GM18951 (cell line): Measurements from ENCODE around the gene MUC5AC.
"Not testable (repeated sequence)": the region's sequence is repeated elsewhere in the genome, so short reads cannot be mapped to it uniquely, and the experiment has no call there.

Experiments used
- POLR2A ChIP-seq: IDR thresholded peaks from 4 replicates; pipeline ENCODE4 v1.6.1; 2011; ENCODE audit warnings: mild to moderate bottlenecking; ENCODE audit not compliant: insufficient read length, insufficient read depth; ENCODE audit errors: extremely low read depth
- in situ Hi-C: fragments of 300-500 bp; cut with MboI; formaldehyde crosslinking; loops from one replicate; pipeline ENCODE4 v1.12.0; 2022; ENCODE audit warnings: low sequenced_read_pairs, mixed read lengths, inconsistent platforms; ENCODE audit not compliant: unreplicated experiment

MUC5AC gene

GRCh38 chr11:1158681-1159487 is 1.1 kb downstream of the MUC5AC start:
- in situ Hi-C loops = no loop called here
- no peak for TF ChIP-seq POLR2A

DNA sequence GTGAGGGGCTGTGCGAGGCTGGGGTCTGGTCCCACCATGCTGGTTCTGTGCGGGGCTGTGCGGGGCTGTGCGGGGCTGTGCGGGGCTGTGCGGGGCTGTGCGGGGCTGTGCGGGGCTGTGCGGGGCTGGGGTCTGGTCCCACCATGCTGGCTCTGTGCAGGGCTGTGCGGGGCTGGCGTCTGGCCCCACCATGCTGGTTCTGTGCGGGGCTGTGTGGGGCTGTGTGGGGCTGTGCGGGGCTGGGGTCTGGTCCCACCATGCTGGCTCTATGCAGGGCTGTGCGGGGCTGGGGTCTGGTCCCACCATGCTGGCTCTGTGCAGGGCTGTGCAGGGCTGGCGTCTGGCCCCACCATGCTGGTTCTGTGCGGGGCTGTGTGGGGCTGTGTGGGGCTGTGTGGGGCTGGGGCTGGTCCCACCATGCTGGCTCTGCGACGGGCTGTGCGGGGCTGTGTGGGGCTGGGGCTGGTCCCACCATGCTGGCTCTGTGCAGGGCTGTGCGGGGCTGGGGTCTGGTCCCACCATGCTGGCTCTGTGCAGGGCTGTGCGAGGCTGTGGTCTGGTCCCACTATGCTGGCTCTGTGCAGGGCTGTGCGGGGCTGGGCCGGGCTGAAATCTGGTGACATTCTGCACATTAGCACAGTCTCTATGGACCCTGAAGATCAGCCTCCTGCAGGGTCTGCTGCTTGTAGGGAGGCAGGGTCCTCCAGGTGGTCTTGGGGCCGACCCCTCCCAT is 1.9 kb downstream of the MUC5AC start:
- in situ Hi-C loops = not testable (repeated sequence)

DNA sequence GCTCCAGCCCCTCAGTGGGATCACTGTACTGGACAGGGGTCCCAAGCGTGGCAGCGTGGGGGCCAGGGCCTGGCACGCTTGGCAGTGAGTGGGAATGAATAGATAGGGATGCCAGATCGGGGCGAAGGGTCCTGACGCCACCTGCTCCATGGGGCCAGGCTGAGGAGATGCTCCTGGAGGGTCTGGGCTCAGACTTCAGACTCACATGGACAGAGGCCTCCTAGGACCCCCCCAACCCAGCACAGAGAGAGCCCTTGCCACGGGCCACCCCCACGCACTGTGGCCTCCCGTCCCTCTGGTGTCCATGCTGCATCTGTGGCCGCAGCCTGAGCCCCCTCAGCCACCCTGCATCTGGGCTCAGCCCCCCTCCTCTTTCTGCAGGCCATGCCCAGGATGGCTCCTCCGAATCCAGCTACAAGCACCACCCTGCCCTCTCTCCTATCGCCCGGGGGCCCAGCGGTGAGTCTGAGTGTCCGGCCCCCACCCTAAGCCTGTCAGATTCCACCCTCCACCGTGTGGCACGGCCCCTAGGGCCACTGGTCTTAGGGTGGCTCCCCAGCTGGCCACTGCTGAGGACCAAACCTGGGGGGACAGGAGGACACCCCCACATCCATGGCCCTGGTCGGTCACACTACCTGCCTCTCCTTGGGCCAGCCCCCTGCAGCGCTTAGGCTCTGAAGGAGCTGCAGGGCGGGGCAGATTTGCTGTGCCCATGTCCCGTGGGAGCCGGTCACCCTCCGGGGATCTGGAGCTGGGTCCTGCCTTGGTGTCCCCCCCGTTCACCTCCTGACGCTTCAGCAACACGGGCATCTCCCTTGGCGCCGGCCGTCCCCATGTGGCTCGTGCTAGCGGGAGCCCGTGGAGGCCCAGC is 2.7 kb downstream of the MUC5AC start:
- TF ChIP-seq POLR2A = no peak

GRCh38 chr11:1161410-1162137 is 3.8 kb downstream of the MUC5AC start:
- TF ChIP-seq POLR2A = no peak
- in situ Hi-C loops = no loop called here

More for the DNA sequence above, 2.7 kb downstream of the MUC5AC start:
- in situ Hi-C loops = no loop called here

- in situ Hi-C loops = no loop called here
- TF ChIP-seq POLR2A = no peak
Observed at GRCh38 chr11:1162138-1162475, 4.4 kb downstream of the MUC5AC start.

GRCh38 chr11:1162491-1163311 is 4.9 kb downstream of the MUC5AC start:
- in situ Hi-C loops = no loop called here

GRCh38 chr11:1163321-1163910 is 5.7 kb downstream of the MUC5AC start:
- TF ChIP-seq POLR2A = no peak
- in situ Hi-C loops = no loop called here

More at GRCh38 chr11:1162491-1163311, 4.9 kb downstream of the MUC5AC start:
- TF ChIP-seq POLR2A = no peak

- no peak for TF ChIP-seq POLR2A
- in situ Hi-C loops = no loop called here
Observed at GRCh38 chr11:1163911-1164735, 6.4 kb downstream of the MUC5AC start.

- in situ Hi-C loops = not testable (repeated sequence)
Observed at GRCh38 chr11:1164779-1165255, 7.1 kb downstream of the MUC5AC start.

DNA sequence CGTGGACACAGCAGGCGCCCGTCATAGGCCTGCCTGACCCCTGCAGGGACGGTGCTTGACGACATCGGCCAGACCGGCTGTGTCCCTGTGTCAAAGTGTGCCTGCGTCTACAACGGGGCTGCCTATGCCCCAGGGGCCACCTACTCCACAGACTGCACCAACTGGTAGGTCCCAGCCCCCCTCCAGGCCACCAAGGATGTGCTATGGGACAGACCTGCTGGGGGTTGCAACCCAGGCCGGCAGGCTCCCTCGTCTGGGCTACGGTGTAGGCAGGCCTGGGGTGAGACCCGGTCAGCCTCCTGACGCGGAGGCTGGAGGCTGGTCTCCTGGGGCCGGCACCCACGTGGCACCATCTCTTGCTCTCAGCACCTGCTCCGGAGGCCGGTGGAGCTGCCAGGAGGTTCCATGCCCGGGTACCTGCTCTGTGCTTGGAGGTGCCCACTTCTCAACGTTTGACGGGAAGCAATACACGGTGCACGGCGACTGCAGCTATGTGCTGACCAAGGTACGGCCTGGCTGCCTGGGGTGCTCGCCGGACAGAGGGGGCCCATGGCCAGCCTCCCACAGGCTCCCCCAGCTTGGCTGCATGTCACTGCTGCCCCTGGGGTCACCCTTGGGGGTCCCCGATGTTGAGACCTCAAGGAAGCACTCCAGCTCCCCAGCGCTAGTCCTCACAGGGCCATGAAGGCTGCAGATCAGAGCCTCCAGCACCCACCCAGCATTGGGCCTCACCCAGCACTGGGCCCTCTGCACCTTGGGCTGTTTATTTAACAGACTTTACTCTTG is 7.7 kb downstream of the MUC5AC start:
- TF ChIP-seq POLR2A = no peak
- in situ Hi-C loops = no loop called here
